Calu3 (cell line): ENCODE measurements around the gene C20orf204. TPM values are rescaled to one million over a fixed set of nuclear protein-coding genes. Genes with fewer than 3 reads are reported as not detected.

Experiments
- microRNA-seq: library from miRNA; unstranded; fragments of <30 nt; microRNA quantifications from one replicate; pipeline ENCODE4 v1.2.0, GENCODE V29; 2022
- total RNA-seq: library from RNA; stranded (reverse); gene quantifications from 2 replicates; pipeline ENCODE4 v1.2.3, GENCODE V29; 2022

C20orf204 gene
- total RNA-seq, 1 experiment from 2014 or later: 5.0 TPM

Small RNA genes lying within 50 kb of the gene (microRNA-seq; reads per million reads assigned to microRNA genes)
- 1.1 reads per million for gene MIR6813

Other genes starting within 250 kb of the C20orf204 start
- 2.5 and 3.2 TPM in 2 replicates for gene ZBTB46, start 204.9 kb upstream of the C20orf204 start, total RNA-seq
- 0.24 TPM in 1 of 2 replicates, not detected in the other for gene ABHD16B, start 174.7 kb upstream of the C20orf204 start, total RNA-seq
- gene TPD52L2, start 170.9 kb upstream of the C20orf204 start, total RNA-seq: 192 and 197 TPM in 2 replicates
- 79.9 and 85.9 TPM in 2 replicates for gene DNAJC5, start 141.1 kb upstream of the C20orf204 start, total RNA-seq
- gene UCKL1, start 79.8 kb upstream of the C20orf204 start, total RNA-seq: 85.1 and 86.3 TPM in 2 replicates
- 58.1 and 62.8 TPM in 2 replicates for gene ZNF512B, start 66.3 kb upstream of the C20orf204 start, total RNA-seq
- gene SAMD10, start 56.5 kb upstream of the C20orf204 start, total RNA-seq: 23.6 and 23.7 TPM in 2 replicates
- 111 and 113 TPM in 2 replicates for gene PRPF6, start 55.0 kb upstream of the C20orf204 start, total RNA-seq
- not detected in 2 replicates for gene SOX18, start 13.5 kb downstream of the C20orf204 start, total RNA-seq
- 39.9 and 43.7 TPM in 2 replicates for gene TCEA2, start 27.0 kb downstream of the C20orf204 start, total RNA-seq
- gene RGS19, start 43.3 kb downstream of the C20orf204 start, total RNA-seq: 17.2 and 17.8 TPM in 2 replicates
- gene OPRL1, start 43.9 kb downstream of the C20orf204 start, total RNA-seq: 0.17 and 0.33 TPM in 2 replicates
- gene LKAAEAR1, start 48.2 kb downstream of the C20orf204 start, total RNA-seq: not detected in 2 replicates
- gene NPBWR2, start 71.4 kb downstream of the C20orf204 start, total RNA-seq: not detected in 2 replicates
- gene MYT1, start 128.3 kb downstream of the C20orf204 start, total RNA-seq: 0.45 TPM in 1 of 2 replicates, not detected in the other
- gene PCMTD2, start 219.6 kb downstream of the C20orf204 start, total RNA-seq: 61.2 and 62.2 TPM in 2 replicates